GM12878 (cell line): Measurements from ENCODE around the gene HIP1. TPM values are rescaled to one million over a fixed set of nuclear protein-coding genes. Genes with fewer than 3 reads are reported as not detected.

Experiments
- ATAC-seq: fragments of 200-7000 bp; cut with Tn5 transposase; 3 replicates; pipeline ENCODE4 v1.9.1; 2020; ENCODE audit warnings: mild to moderate bottlenecking, moderate library complexity
- BruUV-seq: library from RNA; stranded (reverse); fragments of 400-500 nt; replicated peaks from 2 replicates; lab custom pipeline; 2021; lab: Mats Ljungman, UMichigan
- CTCF ChIA-PET: fragments of 300-600 bp; sonication (Branson Sonifier 250); formaldehyde crosslinking; extraction: SDS; loops from one replicate; lab custom pipeline; 2021; ENCODE audit warnings: inconsistent platforms; lab: Yijun Ruan, JAX
- POLR2A ChIA-PET: fragments of 350-600 bp; formaldehyde crosslinking; extraction: SDS; loops from one replicate; lab custom pipeline; 2021; ENCODE audit warnings: inconsistent platforms; lab: Charles Lee
- RAD21 ChIA-PET: fragments of 300-600 bp; sonication (Branson Sonifier 250); formaldehyde crosslinking; loops from one replicate; lab custom pipeline; 2023; ENCODE audit warnings: antibody characterized with exemption; ENCODE audit not compliant: unreplicated experiment; lab: Charles Lee
- SMC1A ChIA-PET: fragments of 300-600 bp; sonication (Branson Sonifier 250); formaldehyde crosslinking; loops from one replicate; lab custom pipeline; 2023; ENCODE audit not compliant: unreplicated experiment, uncharacterized antibody; lab: Charles Lee
- DNase-seq: peaks from one replicate; pipeline ENCODE4 v3.0.0-alpha.2; 2011; ENCODE audit warnings: low read depth, low spot score
- FAIRE-seq: peaks from 3 replicates; lab custom pipeline; 2011; peaks lifted over from hg19 to GRCh38; lab: Jason Lieb, UNC
- H2AFZ ChIP-seq: 2 replicates; pipeline ENCODE4 v1.6.0; 2011; ENCODE audit warnings: low read depth, low read length, control low read depth; ENCODE audit not compliant: control insufficient read depth
- H3K27ac ChIP-seq: 2 replicates; pipeline ENCODE4 v1.5.1; 2011; ENCODE audit warnings: control low read depth; ENCODE audit not compliant: control insufficient read depth, insufficient read depth
- H3K27me3 ChIP-seq, 2 experiments: replicated peaks in 1 of 2; 2 replicates each; pipeline versions ENCODE4 v1.6.0 to v1.6.1; 2011; ENCODE audit warnings: low read length in 1 of 2; ENCODE audit not compliant: control insufficient read depth in 2 of 2, insufficient read depth in 2 of 2
- H3K36me3 ChIP-seq, 2 experiments: 2 replicates each; pipeline ENCODE4 v1.5.1; 2011; ENCODE audit warnings: low read length in 1 of 2; ENCODE audit not compliant: control insufficient read depth in 2 of 2, insufficient read depth in 2 of 2
- H3K4me1 ChIP-seq: 2 replicates; pipeline ENCODE4 v1.6.1; 2011; ENCODE audit warnings: mild to moderate bottlenecking, low read length, moderate library complexity, mixed read lengths; ENCODE audit not compliant: control insufficient read depth, insufficient read depth
- H3K4me2 ChIP-seq: 2 replicates; pipeline ENCODE4 v1.6.0; 2011; ENCODE audit warnings: control low read depth; ENCODE audit not compliant: control insufficient read depth, insufficient read depth
- H3K4me3 ChIP-seq: fragments of 200-600 bp; sonication (generic); 2 replicates; pipeline ENCODE4 v1.5.1; 2016
- H3K79me2 ChIP-seq: 2 replicates; pipeline ENCODE4 v1.6.0; 2011; ENCODE audit warnings: low read length; ENCODE audit not compliant: control insufficient read depth, insufficient read depth
- H3K9ac ChIP-seq: 2 replicates; pipeline ENCODE4 v1.8.0; 2011; ENCODE audit warnings: low read length, control low read depth, mixed read lengths; ENCODE audit not compliant: control insufficient read depth, insufficient read depth
- H3K9me3 ChIP-seq: replicated peaks from 3 replicates; pipeline ENCODE4 v1.5.1; 2011; ENCODE audit warnings: mild to moderate bottlenecking, low read length; ENCODE audit not compliant: control insufficient read depth, insufficient read depth
- H4K20me1 ChIP-seq: 2 replicates; pipeline ENCODE4 v1.6.0; 2011; ENCODE audit not compliant: control insufficient read depth, insufficient read depth
- ATF7 ChIP-seq: fragments of 450-650 bp; IDR thresholded peaks from 2 replicates; pipeline ENCODE4 v1.6.1; 2016; ENCODE audit warnings: low read depth, mild to moderate bottlenecking
- CBFB ChIP-seq: IDR thresholded peaks from 2 replicates; pipeline ENCODE4 v1.6.1; 2016; ENCODE audit warnings: antibody characterized with exemption, low read depth
- CBX5 ChIP-seq: sonication (generic); IDR thresholded peaks from 2 replicates; pipeline ENCODE4 v1.6.1; 2016; ENCODE audit warnings: low read depth, moderate library complexity, mild to moderate bottlenecking, inconsistent platforms
- CHD1 ChIP-seq: IDR thresholded peaks from 2 replicates; pipeline ENCODE4 v1.6.1; 2012; ENCODE audit warnings: low read depth, low read length, improper control_type of control experiment
- CREB1 ChIP-seq: IDR thresholded peaks from 2 replicates; pipeline ENCODE4 v1.6.1; 2012; ENCODE audit warnings: low read depth, mild to moderate bottlenecking, inconsistent platforms
- FOS ChIP-seq: IDR thresholded peaks from 3 replicates; pipeline ENCODE4 v1.6.1; 2011; ENCODE audit warnings: borderline replicate concordance; ENCODE audit not compliant: insufficient read length; ENCODE audit errors: extremely low read depth
- HCFC1 ChIP-seq: fragments of 150-350 bp; IDR thresholded peaks from 2 replicates; pipeline ENCODE4 v1.6.1; 2014; ENCODE audit warnings: low read length
- IKZF1 ChIP-seq: fragments of 450-650 bp; conservative IDR thresholded peaks from 2 replicates; pipeline ENCODE4 v1.6.1; 2017; ENCODE audit warnings: antibody characterized with exemption, mild to moderate bottlenecking
- IRF4 ChIP-seq: IDR thresholded peaks from 2 replicates; pipeline ENCODE4 v1.6.1; 2011; ENCODE audit warnings: low read depth, low read length
- LARP7 ChIP-seq: fragments of 450-650 bp; IDR thresholded peaks from 2 replicates; pipeline ENCODE4 v1.6.1; 2017; ENCODE audit warnings: mild to moderate bottlenecking
- MEF2A ChIP-seq: IDR thresholded peaks from 2 replicates; pipeline ENCODE4 v1.6.1; 2011; ENCODE audit warnings: low read depth, mild to moderate bottlenecking, low read length, moderate library complexity; ENCODE audit not compliant: insufficient read depth
- MEF2B ChIP-seq: fragments of 450-650 bp; IDR thresholded peaks from 2 replicates; pipeline ENCODE4 v1.6.1; 2018; ENCODE audit warnings: mild to moderate bottlenecking, moderate library complexity; ENCODE audit not compliant: partially characterized antibody, poor library complexity, severe bottlenecking
- RAD21 ChIP-seq: IDR thresholded peaks from 2 replicates; pipeline ENCODE4 v1.6.1; 2011; ENCODE audit warnings: mild to moderate bottlenecking, low read depth, low read length, moderate library complexity; ENCODE audit not compliant: insufficient read depth
- SMC3 ChIP-seq: IDR thresholded peaks from 2 replicates; pipeline ENCODE4 v1.6.1; 2011; ENCODE audit warnings: low read length, improper control_type of control experiment, borderline replicate concordance
- SREBF1 ChIP-seq: IDR thresholded peaks from 2 replicates; pipeline ENCODE4 v1.6.1; 2012; ENCODE audit warnings: mild to moderate bottlenecking, low read length
- SREBF2 ChIP-seq: IDR thresholded peaks from 2 replicates; pipeline ENCODE4 v1.6.1; 2012; ENCODE audit warnings: mild to moderate bottlenecking, low read length
- TCF12 ChIP-seq: IDR thresholded peaks from 2 replicates; pipeline ENCODE4 v1.6.1; 2011; ENCODE audit warnings: low read depth, mild to moderate bottlenecking, low read length
- YY1 ChIP-seq: IDR thresholded peaks from 2 replicates; pipeline ENCODE4 v1.6.1; 2011; ENCODE audit warnings: low read depth, mild to moderate bottlenecking, low read length
- WGBS: methylation state at CpG from one replicate; pipeline ENCODE4 v1.1.6; 2016; ENCODE audit warnings: low lambda C conversion rate; ENCODE audit not compliant: insufficient replicate concordance, insufficient coverage; ENCODE audit errors: missing lambda C conversion rate; 5-methylcytosine and 5-hydroxymethylcytosine counted together
- in situ Hi-C: fragments of 300-500 bp; cut with MboI; formaldehyde crosslinking; loops from 9 replicates; pipeline ENCODE4 v1.14.3; 2018; ENCODE audit warnings: mixed read lengths
- intact Hi-C: fragments of 100-400 bp; cut with micrococcal nuclease; formaldehyde crosslinking; loops from one replicate; pipeline ENCODE4 v1.14.2; 2022; ENCODE audit not compliant: unreplicated experiment
- polyA plus RNA-seq, 11 experiments: library from polyadenylated mRNA; depleted of rRNA in 4 of 11; unstranded in 6 of 11; stranded (reverse) in 5 of 11; fragments of >200 nt; fragmentation: Nextera tagmentation in 4 of 11; fragmentation: Illumina TruSeq in 1 of 11; extraction: Ambion mirVana in 4 of 11; extraction: Trizol in 1 of 11; gene quantifications; 1 replicate in 1 of 11; 2 replicates in 10 of 11; pipeline versions ENCODE4 v1.2.1 to v1.2.3, GENCODE V29; 2011 to 2016; ENCODE audit warnings: inconsistent platforms in 2 of 11, missing spikeins in 2 of 11, low read depth in 1 of 11
- total RNA-seq, 4 experiments: library from RNA; depleted of rRNA in 3 of 4; stranded (reverse); fragments of >200 nt in 3 of 4; fragmentation: Illumina TruSeq in 1 of 4; extraction: Trizol in 1 of 4; gene quantifications; 2 replicates each; pipeline versions ENCODE4 v1.2.1 to v1.2.3, GENCODE V29; 2013 to 2021
- TF ChIP-seq, protein P1 (sequence below): fragments of 450-650 bp; formaldehyde crosslinking; IDR thresholded peaks from 2 replicates; pipeline ENCODE4 v1.4.0; 2020; ENCODE audit warnings: mild to moderate bottlenecking, moderate library complexity

Gene HIP1
- total and polyA plus RNA-seq, 10 of the 15 experiments (the other 5 are each of a cell fraction or from before 2014, with no cell fraction given): 1.2 to 9.7 (median 3.2) TPM

DNA sequence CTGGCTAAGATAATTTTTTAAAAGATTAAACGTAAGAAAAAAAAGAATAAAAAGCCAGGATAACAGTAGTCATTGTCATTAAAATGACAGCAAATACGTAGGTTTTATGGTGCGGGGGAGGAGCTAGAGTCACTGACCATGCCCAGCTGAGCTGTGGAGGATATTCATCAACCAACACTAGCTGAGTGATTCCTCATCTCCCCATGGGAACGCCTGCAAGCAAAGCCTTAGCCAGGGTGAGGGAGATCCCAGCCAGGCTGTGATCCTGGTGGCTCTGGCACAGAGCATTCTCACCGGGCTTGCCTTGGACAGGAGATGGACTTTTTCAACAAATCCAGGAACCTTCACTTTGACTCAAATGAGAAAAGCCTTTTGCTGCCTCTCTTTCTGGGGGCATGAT lies 94.2 kb downstream of the HIP1 start (continued):
- no peak for TF ChIP-seq FOS
- no peak for TF ChIP-seq LARP7
- no peak for TF ChIP-seq IKZF1

DNA sequence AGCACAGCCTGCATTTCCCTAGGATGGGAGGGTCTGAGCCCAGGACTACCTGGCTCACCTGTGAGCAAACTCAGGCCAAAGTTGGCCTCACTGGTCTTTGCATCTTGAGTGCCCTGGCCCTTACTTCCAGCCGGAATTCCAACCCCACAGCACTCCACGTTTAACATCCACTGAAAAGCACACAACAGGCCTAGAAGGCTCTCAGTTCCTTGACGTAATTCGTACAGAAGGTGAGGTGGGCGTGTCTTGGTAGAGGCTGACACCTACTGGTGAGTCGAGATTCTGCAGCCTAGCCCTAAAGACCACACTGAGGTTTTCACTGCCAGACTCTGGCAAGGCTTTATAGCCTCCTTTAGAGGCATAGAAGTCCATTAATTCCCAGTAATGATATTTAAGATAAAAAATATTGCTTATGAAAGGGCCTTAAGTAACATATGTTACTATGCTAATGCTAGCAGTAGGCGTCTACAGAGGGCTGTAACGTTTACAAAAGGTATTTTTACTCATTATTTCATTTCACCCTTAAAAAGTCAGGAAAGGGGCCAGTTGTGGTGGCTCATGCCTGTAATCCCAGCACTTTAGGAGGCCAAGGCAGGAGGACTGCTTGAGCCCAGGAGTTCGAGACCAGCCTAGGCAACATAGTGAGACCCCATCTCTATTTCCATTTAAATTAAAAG lies 95.8 kb downstream of the HIP1 start:
- CTCF ChIA-PET: interaction anchor here (2.1 to 2.3 kb wide), 2 partner anchors 119 kb away, joined by 10 to 14 read pairs; no protein-coding TSS in a partner anchor
- Histone ChIP-seq H4K20me1 (no peaks in the 10 kb centered on the region), H3K36me3 (no peaks in the 10 kb centered on the region), H3K4me1 (peaks cover 4% of the 10 kb centered on the region), H3K27ac (no peak overlapping the region), H2AFZ (peak overlapping the region; percentile 17; the same call in 1 of the 2 replicates), H3K79me2 (no peaks in the 10 kb centered on the region), H3K27me3 (peaks cover 0 to 1% of the 10 kb centered on the region in 2 experiments; a peak in 1 of 4 replicates), H3K4me3 (no peak overlapping the region), H3K9ac (no peak overlapping the region), H3K9me3 (peaks cover 3% of the 10 kb centered on the region; the same call in 1 of the 3 replicates), H3K4me2 (no peak overlapping the region)
- RAD21 ChIA-PET: interaction anchor here (1.5 to 2.2 kb wide), 3 partner anchors 25 to 119 kb away, joined by 3 to 7 read pairs (median 4); no protein-coding TSS in a partner anchor
- BruUV-seq: no TSS peak
- ATAC-seq: peak; percentile 94
- WGBS: 22% methylated on average over 9 of the region's 9 CpGs
- POLR2A ChIA-PET: no interaction called here
- SMC1A ChIA-PET: interaction anchor here (1.5 to 1.7 kb wide), 2 partner anchors 120 kb away, joined by 3 to 6 read pairs; no protein-coding TSS in a partner anchor
- DNase-seq: peak; percentile 39
- intact Hi-C loops: loop anchor here (5.0 to 10.0 kb wide), 2 partner anchors 119 to 208 kb away; no protein-coding TSS in a partner anchor
- in situ Hi-C loops: loop anchor here (10.0 kb wide), 1 partner anchor 578 kb away; no protein-coding TSS in a partner anchor
- FAIRE-seq: peak; percentile 69
- TF ChIP-seq SREBF2 (no peak), MEF2A (0 out of 2 replicates have a peak, but pooled peaks have one; percentile 39), YY1 (peak; percentile 67; the same call in 1 of the 2 replicates), CBX5 (peak; percentile 97), CHD1 (no peak), CBFB (peak; percentile 59; the same call in 1 of the 2 replicates), SMC3 (peak; percentile 88), SREBF1 (no peak), MEF2B (no peak), IRF4 (0 out of 2 replicates have a peak, but pooled peaks have one; percentile 40), ATF7 (peak; percentile 74), HCFC1 (no peak), RAD21 (peak; percentile 93), TCF12 (no peak), CREB1 (peak; percentile 45; the same call in 1 of the 2 replicates)
- TF ChIP-seq, protein P1, sequence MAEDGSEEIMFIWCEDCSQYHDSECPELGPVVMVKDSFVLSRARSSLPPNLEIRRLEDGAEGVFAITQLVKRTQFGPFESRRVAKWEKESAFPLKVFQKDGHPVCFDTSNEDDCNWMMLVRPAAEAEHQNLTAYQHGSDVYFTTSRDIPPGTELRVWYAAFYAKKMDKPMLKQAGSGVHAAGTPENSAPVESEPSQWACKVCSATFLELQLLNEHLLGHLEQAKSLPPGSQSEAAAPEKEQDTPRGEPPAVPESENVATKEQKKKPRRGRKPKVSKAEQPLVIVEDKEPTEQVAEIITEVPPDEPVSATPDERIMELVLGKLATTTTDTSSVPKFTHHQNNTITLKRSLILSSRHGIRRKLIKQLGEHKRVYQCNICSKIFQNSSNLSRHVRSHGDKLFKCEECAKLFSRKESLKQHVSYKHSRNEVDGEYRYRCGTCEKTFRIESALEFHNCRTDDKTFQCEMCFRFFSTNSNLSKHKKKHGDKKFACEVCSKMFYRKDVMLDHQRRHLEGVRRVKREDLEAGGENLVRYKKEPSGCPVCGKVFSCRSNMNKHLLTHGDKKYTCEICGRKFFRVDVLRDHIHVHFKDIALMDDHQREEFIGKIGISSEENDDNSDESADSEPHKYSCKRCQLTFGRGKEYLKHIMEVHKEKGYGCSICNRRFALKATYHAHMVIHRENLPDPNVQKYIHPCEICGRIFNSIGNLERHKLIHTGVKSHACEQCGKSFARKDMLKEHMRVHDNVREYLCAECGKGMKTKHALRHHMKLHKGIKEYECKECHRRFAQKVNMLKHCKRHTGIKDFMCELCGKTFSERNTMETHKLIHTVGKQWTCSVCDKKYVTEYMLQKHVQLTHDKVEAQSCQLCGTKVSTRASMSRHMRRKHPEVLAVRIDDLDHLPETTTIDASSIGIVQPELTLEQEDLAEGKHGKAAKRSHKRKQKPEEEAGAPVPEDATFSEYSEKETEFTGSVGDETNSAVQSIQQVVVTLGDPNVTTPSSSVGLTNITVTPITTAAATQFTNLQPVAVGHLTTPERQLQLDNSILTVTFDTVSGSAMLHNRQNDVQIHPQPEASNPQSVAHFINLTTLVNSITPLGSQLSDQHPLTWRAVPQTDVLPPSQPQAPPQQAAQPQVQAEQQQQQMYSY: no peak
